DOHH2 (cell line): ENCODE results near the gene SERINC5.

Experiments
- CTCF ChIP-seq: fragments of 200-600 bp; sonication (generic); IDR thresholded peaks from one replicate; pipeline ENCODE4 v1.5.1; 2014; ENCODE audit warnings: antibody characterized with exemption, mild to moderate bottlenecking, low read depth, low read length; ENCODE audit not compliant: poor library complexity, severe bottlenecking
- EZH2phosphoT487 ChIP-seq: fragments of 200-600 bp; sonication (generic); IDR thresholded peaks from 2 replicates; pipeline ENCODE4 v1.6.1; 2017; ENCODE audit warnings: borderline replicate concordance, mild to moderate bottlenecking, antibody characterized with exemption, low read length, moderate library complexity, mixed read lengths

DNA sequence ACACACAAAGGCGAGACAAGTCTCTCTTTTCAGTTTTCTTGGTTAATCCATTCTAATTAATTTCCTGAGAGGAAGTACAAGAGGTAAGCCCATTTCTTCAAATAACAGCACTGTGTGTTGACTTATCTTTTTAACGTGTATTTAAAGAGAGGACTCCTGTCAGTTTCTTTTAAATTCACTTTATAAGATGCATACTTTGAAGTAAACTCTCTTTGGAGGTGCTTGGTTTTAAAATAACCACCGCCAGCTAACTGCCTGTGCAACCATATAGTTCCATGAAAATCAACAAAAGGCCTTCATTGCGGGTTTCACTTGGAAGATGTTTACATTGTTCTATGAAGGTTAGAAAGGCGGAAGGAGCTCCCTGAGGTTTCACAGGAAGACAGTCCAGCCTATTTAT lies 13.1 kb upstream of the SERINC5 start:
- no peak for TF ChIP-seq CTCF
- no peak for TF ChIP-seq EZH2phosphoT487
